ENCODE results near the gene RESP18.

RESP18 gene

DNA sequence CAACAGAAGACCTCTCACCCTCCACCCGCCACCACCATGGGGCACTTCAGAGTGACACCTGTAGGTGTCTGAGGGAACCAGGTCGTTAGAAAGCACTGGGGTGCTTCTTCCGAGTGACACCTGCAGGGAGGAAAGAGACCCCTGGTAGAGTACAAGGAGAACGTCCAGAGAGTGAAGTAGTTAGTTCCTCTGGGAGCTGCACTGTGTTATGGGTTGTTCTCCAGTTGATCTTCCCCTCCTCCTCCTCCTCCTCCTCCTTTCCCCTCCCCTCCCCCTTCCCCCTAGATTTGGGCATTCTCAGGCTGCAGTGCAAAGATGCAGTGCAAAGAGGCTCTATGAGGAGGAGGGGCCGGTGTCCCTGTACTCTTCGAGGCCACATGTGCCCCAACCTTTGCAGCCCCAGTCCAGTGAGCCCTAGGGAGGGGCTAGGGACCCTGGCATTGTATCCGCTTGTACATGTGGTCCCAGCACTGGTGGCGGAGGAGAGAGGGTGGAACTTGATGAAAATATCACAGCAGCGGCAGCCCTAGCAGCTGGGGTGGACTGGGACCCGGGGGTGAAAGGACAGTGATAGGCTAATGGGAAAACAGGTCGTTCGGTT is 52.5 kb downstream of the RESP18 start:
- DNase-seq (ENCODE audit: low spot score) = no peak
- TF ChIP-seq, protein P1, sequence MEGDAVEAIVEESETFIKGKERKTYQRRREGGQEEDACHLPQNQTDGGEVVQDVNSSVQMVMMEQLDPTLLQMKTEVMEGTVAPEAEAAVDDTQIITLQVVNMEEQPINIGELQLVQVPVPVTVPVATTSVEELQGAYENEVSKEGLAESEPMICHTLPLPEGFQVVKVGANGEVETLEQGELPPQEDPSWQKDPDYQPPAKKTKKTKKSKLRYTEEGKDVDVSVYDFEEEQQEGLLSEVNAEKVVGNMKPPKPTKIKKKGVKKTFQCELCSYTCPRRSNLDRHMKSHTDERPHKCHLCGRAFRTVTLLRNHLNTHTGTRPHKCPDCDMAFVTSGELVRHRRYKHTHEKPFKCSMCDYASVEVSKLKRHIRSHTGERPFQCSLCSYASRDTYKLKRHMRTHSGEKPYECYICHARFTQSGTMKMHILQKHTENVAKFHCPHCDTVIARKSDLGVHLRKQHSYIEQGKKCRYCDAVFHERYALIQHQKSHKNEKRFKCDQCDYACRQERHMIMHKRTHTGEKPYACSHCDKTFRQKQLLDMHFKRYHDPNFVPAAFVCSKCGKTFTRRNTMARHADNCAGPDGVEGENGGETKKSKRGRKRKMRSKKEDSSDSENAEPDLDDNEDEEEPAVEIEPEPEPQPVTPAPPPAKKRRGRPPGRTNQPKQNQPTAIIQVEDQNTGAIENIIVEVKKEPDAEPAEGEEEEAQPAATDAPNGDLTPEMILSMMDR (IDR thresholded peaks at IDR 0.05; ENCODE audit: extremely low read depth, missing control alignments) = peak; percentile 8

DNA sequence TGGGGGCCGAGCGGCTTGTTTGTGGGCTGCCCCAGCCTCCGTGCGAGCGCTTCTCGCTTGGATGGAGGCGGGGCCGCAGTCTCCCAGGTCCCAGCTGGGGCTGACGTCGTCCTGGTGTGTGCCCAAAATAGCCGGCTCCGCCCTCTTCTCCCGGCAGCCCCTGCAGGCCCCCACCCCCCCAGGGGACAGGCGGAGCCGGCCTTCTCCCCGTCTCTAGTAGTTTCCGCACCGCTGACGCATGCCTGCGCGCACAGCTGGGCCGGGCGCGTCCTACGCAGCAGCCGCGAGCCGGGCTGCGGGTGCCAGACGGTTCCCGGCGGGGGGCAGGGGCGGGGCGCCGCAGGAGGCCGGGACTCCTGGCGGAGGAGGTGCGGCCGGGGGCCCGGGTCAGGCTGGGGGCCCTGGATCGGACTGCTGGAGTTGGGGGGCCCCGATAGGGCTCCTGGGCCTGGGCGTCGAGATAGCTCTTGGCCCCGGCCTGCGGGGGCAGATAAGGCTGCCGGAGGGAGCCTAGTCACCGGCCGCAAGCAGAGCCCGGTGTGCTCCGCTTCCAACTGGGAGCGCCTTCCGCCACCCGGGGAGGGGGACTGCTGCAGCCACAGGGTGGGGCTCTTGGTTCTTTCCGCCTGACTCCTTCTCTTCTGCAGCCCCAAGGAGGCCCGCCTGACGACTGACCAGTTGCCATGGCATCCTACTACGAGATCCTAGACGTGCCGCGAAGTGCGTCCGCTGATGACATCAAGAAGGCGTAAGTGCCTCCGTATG is 53.2 kb downstream of the RESP18 start, which contains the start of gene DNAJB2:
TSS of gene DNAJB2 (plus strand) at position 216 of the 765 bp plus-strand sequence. CDS start at position 684, 468 bp downstream.
- peak; percentile 100 for DNase-seq (ENCODE audit: low spot score)
- TF ChIP-seq, protein P1 (IDR thresholded peaks at IDR 0.05; ENCODE audit: extremely low read depth, missing control alignments) = no peak

DNA sequence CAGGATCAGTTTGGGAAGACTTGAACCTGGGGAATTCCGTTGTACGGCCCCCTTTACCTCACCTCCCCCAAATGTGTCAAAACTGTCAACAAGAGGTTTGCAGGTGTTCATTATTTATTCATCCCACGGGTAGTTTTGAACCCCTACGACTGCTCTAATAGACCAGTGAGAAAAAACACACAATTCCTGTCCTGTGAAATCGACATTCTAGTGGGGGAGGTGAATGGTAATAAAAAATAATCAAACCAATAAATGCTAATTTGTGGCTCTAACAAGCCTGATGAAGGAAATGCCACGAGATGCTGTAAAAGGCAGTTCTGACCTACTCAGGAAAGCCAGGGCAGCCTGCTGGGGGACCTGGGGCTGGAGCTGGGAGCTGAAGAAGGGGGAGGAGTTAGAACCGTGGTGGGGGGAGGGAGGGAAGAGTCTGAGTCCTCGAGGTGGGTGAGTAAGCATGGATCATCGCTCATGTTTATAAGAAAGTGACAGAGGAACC is 53.8 kb downstream of the RESP18 start:
- TF ChIP-seq, protein P1 (IDR thresholded peaks at IDR 0.05; ENCODE audit: extremely low read depth, missing control alignments) = no peak

DNA sequence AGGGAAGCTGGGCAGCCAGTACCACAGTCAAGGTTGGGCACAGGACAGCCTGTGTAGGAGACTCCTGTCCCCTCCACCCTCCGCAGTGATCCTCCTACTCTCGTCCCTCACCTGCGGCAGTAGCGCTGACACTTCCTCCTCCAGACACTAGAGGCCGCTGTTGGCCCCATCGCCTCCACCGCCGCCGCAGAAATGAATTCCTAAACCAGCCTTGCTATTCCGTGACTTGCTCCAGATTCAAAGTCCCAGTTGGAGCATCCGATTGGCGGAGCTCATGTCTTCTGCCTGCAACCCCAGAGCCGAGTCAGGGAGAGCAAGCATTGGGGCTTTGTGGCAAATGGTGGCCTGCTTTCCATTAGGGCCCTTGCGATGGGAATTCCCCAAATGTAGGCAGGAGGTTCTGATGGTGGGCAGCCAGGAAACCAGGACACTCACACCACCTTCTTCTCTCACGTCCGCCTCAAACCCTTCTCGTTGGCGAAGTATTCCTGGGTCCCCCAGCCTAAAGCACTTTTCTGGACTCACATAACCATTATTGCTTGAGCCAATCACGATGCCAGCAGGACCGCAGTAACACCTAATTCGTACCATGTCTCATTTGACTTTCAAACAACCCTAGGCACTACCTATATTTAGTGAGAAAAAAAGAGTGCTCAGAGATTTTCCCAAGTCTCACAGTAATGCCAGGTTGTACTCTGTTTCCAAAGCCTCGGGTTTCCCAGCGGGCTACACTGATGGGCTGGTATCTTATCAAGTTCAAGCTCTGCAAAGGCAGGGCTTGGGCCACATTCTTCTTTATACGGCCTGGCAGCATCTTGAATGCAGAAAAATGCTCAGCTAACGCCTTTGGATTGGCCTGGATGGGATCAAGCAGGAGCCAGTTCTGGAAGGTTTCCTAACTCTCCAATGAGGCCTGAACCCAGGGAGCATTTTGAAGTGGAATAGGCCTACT is 54.6 kb downstream of the RESP18 start:
- TF ChIP-seq, protein P1 (IDR thresholded peaks at IDR 0.05; ENCODE audit: extremely low read depth, missing control alignments) = peak; percentile 85
- peak; percentile 79 for DNase-seq (ENCODE audit: low spot score)

More for the DNA sequence above, 53.8 kb downstream of the RESP18 start:
- DNase-seq (ENCODE audit: low spot score) = peak; percentile 35
